Activated CD8-positive, alpha-beta T cell treated with anti-CD3 and anti-CD28 coated beads for 36 hours (primary cell): ENCODE results near the gene LRRC7. TPM values are rescaled to one million over a fixed set of nuclear protein-coding genes. Genes with fewer than 3 reads are reported as not detected.

ENCODE experiments used
- ATAC-seq: fragments of 200-7000 bp; cut with Tn5 transposase; one replicate; pipeline ENCODE4 v1.10.0; 2021; ENCODE audit warnings: mild to moderate bottlenecking, moderate library complexity
- CTCF ChIA-PET: fragments of 350-600 bp; sonication (Branson Sonifier 250); formaldehyde crosslinking; loops from one replicate; lab custom pipeline; 2021; ENCODE audit warnings: antibody characterized with exemption; lab: Charles Lee
- POLR2A ChIA-PET: fragments of 350-600 bp; sonication (Branson Sonifier 250); formaldehyde crosslinking; loops from one replicate; lab custom pipeline; 2021; ENCODE audit warnings: antibody characterized with exemption; lab: Charles Lee
- DNase-seq: peaks from one replicate; pipeline ENCODE4 v3.0.0-alpha.2; 2020
- H3K27ac Mint-ChIP-seq: one replicate; pipeline ENCODE4 v1.8.0; 2021; ENCODE audit warnings: mild to moderate bottlenecking, mixed read lengths
- H3K27me3 Mint-ChIP-seq: one replicate; pipeline ENCODE4 v1.8.0; 2021; ENCODE audit warnings: mixed read lengths
- H3K36me3 Mint-ChIP-seq: one replicate; pipeline ENCODE4 v1.8.0; 2021; ENCODE audit warnings: low read depth, mixed read lengths
- H3K4me1 Mint-ChIP-seq: one replicate; pipeline ENCODE4 v1.8.0; 2021; ENCODE audit warnings: low read depth, mixed read lengths
- H3K4me3 Mint-ChIP-seq: one replicate; pipeline ENCODE4 v1.8.0; 2021; ENCODE audit warnings: mild to moderate bottlenecking, moderate library complexity, mixed read lengths
- H3K9me3 Mint-ChIP-seq: one replicate; pipeline ENCODE4 v1.8.0; 2021; ENCODE audit warnings: mixed read lengths
- intact Hi-C: fragments of 100-400 bp; cut with micrococcal nuclease; formaldehyde crosslinking; loops from one replicate; pipeline ENCODE4 v1.10.0; 2022
- total RNA-seq, 2 experiments: library from RNA; stranded (reverse); gene quantifications; one replicate each; pipeline ENCODE4 v1.2.3, GENCODE V29; 2021
- TF ChIP-seq, protein P1 (sequence below): fragments of 200-600 bp; IDR thresholded peaks from one replicate; pipeline ENCODE4 v1.8.0; 2022; ENCODE audit warnings: antibody characterized with exemption, mild to moderate bottlenecking

Gene LRRC7
- total RNA-seq, 2 experiments from 2014 or later: 0.27 to 0.29 TPM

DNA sequence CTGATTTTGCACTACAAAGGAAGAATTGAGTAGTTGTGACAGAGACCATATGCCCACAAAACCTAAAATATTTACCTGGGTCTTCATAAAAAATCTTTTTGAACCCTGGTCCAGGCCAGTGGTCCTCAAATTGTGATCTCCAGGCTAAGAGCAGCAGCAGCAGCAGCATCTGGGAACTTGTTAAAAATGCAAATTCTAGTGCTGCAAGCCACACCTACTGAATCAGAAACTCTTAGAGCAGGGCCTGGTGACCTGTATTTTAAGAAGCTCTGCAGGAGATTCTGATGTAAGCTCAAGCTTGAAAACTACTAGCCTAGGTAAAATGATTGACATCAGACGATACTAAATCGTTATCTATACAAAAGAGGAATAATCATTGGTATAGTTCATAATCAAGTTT is 112.2 kb downstream of the LRRC7 start:
- POLR2A ChIA-PET: no interaction called here
- CTCF ChIA-PET: no interaction called here
- Mint-ChIP-seq H3K36me3 (no peaks in the 10 kb centered on the region), H3K4me3 (no peak overlapping the region), H3K27me3 (no peaks in the 10 kb centered on the region), H3K4me1 (no peaks in the 10 kb centered on the region), H3K9me3 (peaks cover 5% of the 10 kb centered on the region), H3K27ac (no peak overlapping the region)
- no peak for ATAC-seq
- intact Hi-C loops: no loop called here
- TF ChIP-seq, protein P1, sequence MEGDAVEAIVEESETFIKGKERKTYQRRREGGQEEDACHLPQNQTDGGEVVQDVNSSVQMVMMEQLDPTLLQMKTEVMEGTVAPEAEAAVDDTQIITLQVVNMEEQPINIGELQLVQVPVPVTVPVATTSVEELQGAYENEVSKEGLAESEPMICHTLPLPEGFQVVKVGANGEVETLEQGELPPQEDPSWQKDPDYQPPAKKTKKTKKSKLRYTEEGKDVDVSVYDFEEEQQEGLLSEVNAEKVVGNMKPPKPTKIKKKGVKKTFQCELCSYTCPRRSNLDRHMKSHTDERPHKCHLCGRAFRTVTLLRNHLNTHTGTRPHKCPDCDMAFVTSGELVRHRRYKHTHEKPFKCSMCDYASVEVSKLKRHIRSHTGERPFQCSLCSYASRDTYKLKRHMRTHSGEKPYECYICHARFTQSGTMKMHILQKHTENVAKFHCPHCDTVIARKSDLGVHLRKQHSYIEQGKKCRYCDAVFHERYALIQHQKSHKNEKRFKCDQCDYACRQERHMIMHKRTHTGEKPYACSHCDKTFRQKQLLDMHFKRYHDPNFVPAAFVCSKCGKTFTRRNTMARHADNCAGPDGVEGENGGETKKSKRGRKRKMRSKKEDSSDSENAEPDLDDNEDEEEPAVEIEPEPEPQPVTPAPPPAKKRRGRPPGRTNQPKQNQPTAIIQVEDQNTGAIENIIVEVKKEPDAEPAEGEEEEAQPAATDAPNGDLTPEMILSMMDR: no peak
- DNase-seq: no peak

DNA sequence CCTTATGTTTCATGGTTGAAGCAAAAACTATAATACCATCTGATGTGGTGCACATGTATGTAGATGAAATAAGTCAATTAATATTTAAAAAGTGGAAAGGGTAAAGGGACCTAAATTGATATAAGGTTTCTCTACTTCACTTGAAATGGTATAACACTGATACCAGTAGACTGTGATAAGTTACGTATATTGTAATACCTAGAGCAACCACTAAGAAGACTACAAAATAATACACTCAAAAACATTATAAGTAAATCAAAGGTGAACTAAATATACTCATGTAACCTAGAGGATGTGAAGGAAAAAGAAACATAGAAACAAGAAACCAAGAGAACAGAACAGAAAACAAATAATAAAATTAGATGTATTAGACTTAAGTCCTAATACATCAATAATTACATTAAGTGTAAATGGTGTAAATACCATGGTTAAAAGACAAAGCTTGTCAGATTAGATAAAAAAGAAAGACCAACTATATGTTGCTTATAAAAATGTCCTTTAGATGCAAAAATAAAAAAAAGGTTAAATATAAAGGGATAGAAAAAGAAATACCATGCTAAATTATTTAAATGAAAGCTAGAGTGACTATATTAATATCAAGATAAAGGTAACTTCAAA is 118.8 kb downstream of the LRRC7 start:
- TF ChIP-seq, protein P1: no peak
- Mint-ChIP-seq H3K9me3 (peaks cover 11% of the 10 kb centered on the region), H3K36me3 (no peaks in the 10 kb centered on the region), H3K4me3 (no peak overlapping the region), H3K4me1 (no peaks in the 10 kb centered on the region), H3K27ac (no peak overlapping the region), H3K27me3 (no peaks in the 10 kb centered on the region)
- DNase-seq (no peak), ATAC-seq (no peak)
- intact Hi-C loops: no loop called here
- CTCF ChIA-PET: no interaction called here
- POLR2A ChIA-PET: no interaction called here

DNA sequence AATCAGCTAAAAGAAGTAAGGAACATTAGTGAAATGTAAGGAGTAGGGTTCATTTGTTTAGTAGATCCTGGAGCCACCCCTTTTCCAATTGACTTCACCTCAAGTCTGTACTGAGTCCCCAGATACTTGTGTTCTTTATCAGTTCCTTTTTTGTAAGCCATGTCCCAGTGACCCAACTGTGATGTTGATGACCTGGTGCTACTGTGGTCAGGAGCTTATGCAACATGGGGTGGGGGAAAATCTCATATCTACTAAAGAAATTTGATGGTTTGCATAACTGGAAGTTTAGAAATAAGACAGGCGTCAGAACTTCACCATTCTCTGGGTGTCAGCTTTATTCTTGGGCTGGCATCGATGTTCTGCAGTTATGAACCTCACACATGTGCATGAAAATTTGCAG is 120.5 kb downstream of the LRRC7 start:
- peaks cover 6% of the 10 kb centered on the region for H3K9me3 Mint-ChIP-seq
- ChIA-PET CTCF (no interaction called here), POLR2A (no interaction called here)
- no peaks in the 10 kb centered on the region for H3K36me3 Mint-ChIP-seq
- DNase-seq (no peak), ATAC-seq (no peak)
- intact Hi-C loops: no loop called here
- H3K27ac Mint-ChIP-seq: no peak overlapping the region
- no peaks in the 10 kb centered on the region for H3K27me3 Mint-ChIP-seq
- TF ChIP-seq, protein P1: no peak
- H3K4me1 Mint-ChIP-seq: no peaks in the 10 kb centered on the region
- H3K4me3 Mint-ChIP-seq: no peak overlapping the region

GRCh38 chr1:69691179-69691578 is 123.5 kb downstream of the LRRC7 start:
- POLR2A ChIA-PET: no interaction called here
- intact Hi-C loops: no loop called here

GRCh38 chr1:69693921-69694675 is 126.4 kb downstream of the LRRC7 start:
- TF ChIP-seq, protein P1: no peak
- ChIA-PET CTCF (no interaction called here), POLR2A (no interaction called here)
- Mint-ChIP-seq H3K27me3 (no peaks in the 10 kb centered on the region), H3K4me3 (no peak overlapping the region), H3K4me1 (no peaks in the 10 kb centered on the region), H3K9me3 (peaks cover 16% of the 10 kb centered on the region), H3K36me3 (no peaks in the 10 kb centered on the region), H3K27ac (no peak overlapping the region)
- no peak for DNase-seq
- intact Hi-C loops: no loop called here
- no peak for ATAC-seq

More at GRCh38 chr1:69691179-69691578, 123.5 kb downstream of the LRRC7 start:
- Mint-ChIP-seq H3K27ac (no peak overlapping the region), H3K27me3 (no peaks in the 10 kb centered on the region), H3K4me1 (no peaks in the 10 kb centered on the region), H3K36me3 (no peaks in the 10 kb centered on the region), H3K9me3 (peaks cover 10% of the 10 kb centered on the region), H3K4me3 (no peak overlapping the region)
- DNase-seq (no peak), ATAC-seq (no peak)
- CTCF ChIA-PET: interaction anchor here (1.1 kb wide), 1 partner anchor 9 kb away, joined by 3 read pairs; no protein-coding TSS in a partner anchor
- TF ChIP-seq, protein P1: no peak
